ENCODE data around the gene GOLGA6L10. TPM values are rescaled to one million over a fixed set of nuclear protein-coding genes. Genes with fewer than 3 reads are reported as not detected.
A peak's percentile ranks its signal among the peaks of the same experiment; 100 is the strongest.

The GOLGA6L10 gene
- total RNA-seq, 1 donor from 2014 or later, result 1.5 TPM

GRCh38 chr15:82309802-82310201, 39.5 kb downstream of the GOLGA6L10 start:
- H3K9me3 ChIP-seq, result no peaks in the 10 kb centered on the region
- TF ChIP-seq CTCF (IDR thresholded peaks at IDR 0.05), result no peak
- H3K27ac ChIP-seq, result no peak overlapping the region
- no peaks in the 10 kb centered on the region for H3K4me1 ChIP-seq
- no peak for DNase-seq (ENCODE audit: low spot score in 2 of 2)
- no peaks in the 10 kb centered on the region for H3K36me3 ChIP-seq
- no peaks in the 10 kb centered on the region for H3K27me3 ChIP-seq
- intact Hi-C loops (cut with DNase I), result no loop called here
- H3K4me3 ChIP-seq, result no peak overlapping the region

- Histone ChIP-seq H3K4me1 (no peaks in the 10 kb centered on the region), H3K4me3 (no peak overlapping the region), H3K9me3 (no peaks in the 10 kb centered on the region), H3K27ac (no peak overlapping the region), H3K36me3 (no peaks in the 10 kb centered on the region), H3K27me3 (no peaks in the 10 kb centered on the region)
- TF ChIP-seq CTCF (IDR thresholded peaks at IDR 0.05), result no peak
- intact Hi-C loops (cut with DNase I), result no loop called here
- DNase-seq (ENCODE audit: low spot score in 2 of 2), result no peak
Observed at GRCh38 chr15:82307714-82308081, 41.6 kb downstream of the GOLGA6L10 start.

- intact Hi-C loops (cut with DNase I), result no loop called here
Observed at GRCh38 chr15:82306791-82307713, 42.2 kb downstream of the GOLGA6L10 start.

GRCh38 chr15:82305621-82306048, 43.6 kb downstream of the GOLGA6L10 start:
- intact Hi-C loops (cut with DNase I), result no loop called here
- Histone ChIP-seq H3K27me3 (no peaks in the 10 kb centered on the region), H3K4me3 (no peak overlapping the region), H3K9me3 (no peaks in the 10 kb centered on the region), H3K27ac (no peak overlapping the region), H3K36me3 (no peaks in the 10 kb centered on the region), H3K4me1 (no peaks in the 10 kb centered on the region)
- no peak for TF ChIP-seq CTCF (IDR thresholded peaks at IDR 0.05)
- peak in 1 of 2 donors; percentile 13 for DNase-seq (ENCODE audit: low spot score in 2 of 2)

More at GRCh38 chr15:82306791-82307713, 42.2 kb downstream of the GOLGA6L10 start:
- no peak overlapping the region for H3K27ac ChIP-seq
- H3K9me3 ChIP-seq, result no peaks in the 10 kb centered on the region
- no peaks in the 10 kb centered on the region for H3K4me1 ChIP-seq
- no peak for TF ChIP-seq CTCF (IDR thresholded peaks at IDR 0.05)
- H3K27me3 ChIP-seq, result no peaks in the 10 kb centered on the region
- no peaks in the 10 kb centered on the region for H3K36me3 ChIP-seq
- DNase-seq (ENCODE audit: low spot score in 2 of 2), result peak in 1 of 2 donors; percentile 33
- H3K4me3 ChIP-seq, result no peak overlapping the region

GRCh38 chr15:82304778-82305090, 44.5 kb downstream of the GOLGA6L10 start:
- H3K27ac ChIP-seq, result no peak overlapping the region
- H3K9me3 ChIP-seq, result no peaks in the 10 kb centered on the region
- no peaks in the 10 kb centered on the region for H3K36me3 ChIP-seq
- TF ChIP-seq CTCF (IDR thresholded peaks at IDR 0.05), result no peak
- H3K4me3 ChIP-seq, result no peak overlapping the region
- intact Hi-C loops (cut with DNase I), result no loop called here
- no peaks in the 10 kb centered on the region for H3K27me3 ChIP-seq
- H3K4me1 ChIP-seq, result no peaks in the 10 kb centered on the region
- DNase-seq (ENCODE audit: low spot score in 2 of 2), result peak in 1 of 2 donors; percentile 25
